NCI-H146 (cell line): ENCODE measurements around the gene PNLIPRP3.

Source experiments
- DNase-seq: peaks from one replicate; lab custom pipeline; 2025; lab: John Stamatoyannopoulos, UW

The PNLIPRP3 gene

GRCh38 chr10:116511365-116511764 is 83.7 kb downstream of the PNLIPRP3 start:
- no peak for DNase-seq

GRCh38 chr10:116521424-116522290 is 94.0 kb downstream of the PNLIPRP3 start:
- no peak for DNase-seq

DNA sequence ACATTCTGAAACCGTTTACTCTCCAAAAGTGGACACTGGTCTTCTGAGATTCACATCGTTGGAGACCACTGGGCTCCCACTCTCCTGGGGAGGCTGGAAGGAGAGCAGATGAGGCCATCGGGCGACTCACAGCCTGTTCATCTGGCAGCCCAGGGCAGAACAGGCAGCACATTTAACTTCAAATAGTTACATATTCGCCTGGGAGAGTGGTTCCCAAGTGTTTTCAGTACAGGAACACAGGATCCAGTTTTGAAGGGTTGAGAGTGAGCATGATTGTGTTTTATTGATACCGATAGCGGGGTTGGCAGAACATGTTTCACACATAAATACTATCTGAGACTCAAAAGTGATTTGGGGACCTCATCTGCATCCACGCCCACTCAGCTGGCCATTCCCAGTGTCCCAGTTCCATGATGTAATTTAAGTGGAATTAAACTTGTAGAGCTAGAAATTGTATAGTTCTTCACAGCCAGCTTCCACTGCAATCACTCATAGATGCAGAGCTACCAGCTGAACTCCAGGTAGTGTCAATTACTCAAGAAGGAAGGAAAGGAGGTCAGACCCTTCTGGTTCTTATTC is 95.2 kb downstream of the PNLIPRP3 start:
- DNase-seq, result no peak

DNA sequence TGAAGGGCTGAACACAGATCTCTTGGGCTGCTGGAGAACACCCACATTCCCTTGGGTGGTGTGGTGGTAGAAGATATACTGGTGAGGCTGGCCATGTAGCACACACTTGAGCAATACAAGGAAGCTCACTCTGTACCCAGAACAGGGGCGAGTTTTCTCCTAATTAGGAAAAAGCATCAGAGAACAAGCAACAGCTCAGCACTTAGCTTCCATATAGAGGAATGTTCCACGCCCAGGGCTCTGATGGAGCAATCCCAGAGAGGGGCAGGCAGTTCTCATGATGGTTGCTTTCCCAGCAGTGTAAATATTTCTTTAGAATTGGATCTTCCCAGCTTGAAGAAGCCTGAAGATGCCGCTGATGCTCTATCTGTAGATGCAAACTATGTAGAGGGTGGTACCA is 97.1 kb downstream of the PNLIPRP3 start:
- DNase-seq, result no peak

DNA sequence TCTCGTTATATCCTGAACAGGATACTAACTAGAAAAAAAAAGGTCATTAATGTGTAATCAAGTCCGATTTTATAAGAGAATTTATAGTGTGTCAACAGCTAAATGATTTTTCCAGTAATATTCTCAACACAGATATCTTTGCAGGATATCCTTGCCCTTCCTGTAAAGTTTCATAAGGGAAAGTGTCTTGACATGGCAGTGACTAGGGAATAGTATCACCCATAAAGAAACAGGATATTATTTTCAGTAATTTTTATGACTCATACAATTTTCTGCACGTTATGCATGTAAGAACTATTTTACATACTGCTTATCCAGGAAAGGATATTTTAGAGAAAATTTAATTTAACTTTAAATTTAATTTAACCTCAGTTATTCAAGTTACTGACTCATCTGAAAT is 98.6 kb downstream of the PNLIPRP3 start:
- DNase-seq, result no peak
